Right kidney (tissue), 9 donors: ENCODE results near the gene NCBP2L.
A peak's percentile ranks its signal among the peaks of the same experiment; 100 is the strongest.

Experiments
- DNase-seq: peaks from one replicate; pipeline ENCODE4 v3.0.0-alpha.2; 2016
- long read RNA-seq, 8 donors: transcript quantifications; one replicate each; lab custom pipeline, GENCODE V29; 2026

NCBP2L gene
- long read RNA-seq, donor 1, result 0 reads
- long read RNA-seq, donor 2, result 0 reads
- long read RNA-seq, donor 3, result 0 reads
- long read RNA-seq, donor 4, result 0 reads
- long read RNA-seq, donor 5, result 0 reads
- long read RNA-seq, donor 6, result 0 reads
- long read RNA-seq, donor 7, result 0 reads
- long read RNA-seq, donor 8, result 0 reads

DNA sequence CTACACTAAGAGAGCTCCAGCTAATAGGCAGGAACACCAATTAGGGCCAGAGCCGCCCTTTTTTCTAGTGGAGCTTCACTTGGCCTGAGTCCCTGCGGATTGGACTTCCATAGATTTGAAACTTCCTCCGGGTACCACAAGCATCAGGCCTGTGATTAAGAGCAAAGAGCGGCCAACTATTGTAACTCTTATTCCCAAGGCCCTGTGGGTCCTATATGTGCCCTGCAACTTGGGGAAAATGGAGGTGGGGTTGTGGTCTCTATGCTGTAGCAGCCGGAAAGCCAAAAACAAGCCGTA lies at the start of gene NCBP2L:
Gene NCBP2L (plus strand): TSS at position 198 of the 297 bp plus-strand sequence. CDS start 16,488 bp downstream, outside the sequence.
- no peak for DNase-seq

DNA sequence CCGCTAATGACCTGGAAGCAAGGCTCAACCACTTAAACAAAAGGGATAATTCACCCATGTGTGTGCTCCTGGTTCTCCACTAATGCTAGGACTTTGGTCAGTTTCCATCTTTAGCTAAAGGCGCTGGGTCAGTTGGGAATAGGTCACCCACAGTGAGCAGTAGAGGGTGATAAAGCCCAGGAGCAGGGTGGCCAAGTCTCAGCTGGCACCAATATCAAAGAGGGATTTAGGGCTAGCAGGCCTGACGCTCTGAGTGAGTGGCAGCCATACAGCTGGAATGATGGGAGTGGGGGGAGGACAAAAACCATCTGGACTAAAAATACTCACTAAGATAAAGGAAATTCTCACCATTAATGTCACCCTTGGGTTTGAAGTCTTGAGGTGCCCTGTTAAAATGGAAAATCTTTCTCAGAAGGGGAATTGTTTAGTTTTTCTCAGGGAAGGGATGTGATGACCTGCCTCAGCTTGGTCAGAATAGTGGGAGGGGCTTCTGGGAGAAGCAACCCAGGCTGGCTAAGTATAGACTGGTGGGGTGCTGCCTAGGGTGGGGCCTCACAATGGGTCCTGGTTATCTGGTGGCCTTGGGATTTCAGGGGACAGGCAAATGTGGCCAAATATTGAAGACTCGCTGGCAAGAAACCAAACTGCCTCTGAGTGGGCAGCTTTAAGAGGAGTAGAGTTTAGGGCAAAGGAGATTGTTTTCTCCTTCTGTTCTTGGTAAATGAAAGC lies 49.0 kb upstream of the NCBP2L start:
- DNase-seq, result no peak

GRCh38 chrX:107729558-107730297 lies 47.8 kb upstream of the NCBP2L start:
- no peak for DNase-seq

- DNase-seq, result no peak
Observed at GRCh38 chrX:107730298-107730655, 47.3 kb upstream of the NCBP2L start.

DNA sequence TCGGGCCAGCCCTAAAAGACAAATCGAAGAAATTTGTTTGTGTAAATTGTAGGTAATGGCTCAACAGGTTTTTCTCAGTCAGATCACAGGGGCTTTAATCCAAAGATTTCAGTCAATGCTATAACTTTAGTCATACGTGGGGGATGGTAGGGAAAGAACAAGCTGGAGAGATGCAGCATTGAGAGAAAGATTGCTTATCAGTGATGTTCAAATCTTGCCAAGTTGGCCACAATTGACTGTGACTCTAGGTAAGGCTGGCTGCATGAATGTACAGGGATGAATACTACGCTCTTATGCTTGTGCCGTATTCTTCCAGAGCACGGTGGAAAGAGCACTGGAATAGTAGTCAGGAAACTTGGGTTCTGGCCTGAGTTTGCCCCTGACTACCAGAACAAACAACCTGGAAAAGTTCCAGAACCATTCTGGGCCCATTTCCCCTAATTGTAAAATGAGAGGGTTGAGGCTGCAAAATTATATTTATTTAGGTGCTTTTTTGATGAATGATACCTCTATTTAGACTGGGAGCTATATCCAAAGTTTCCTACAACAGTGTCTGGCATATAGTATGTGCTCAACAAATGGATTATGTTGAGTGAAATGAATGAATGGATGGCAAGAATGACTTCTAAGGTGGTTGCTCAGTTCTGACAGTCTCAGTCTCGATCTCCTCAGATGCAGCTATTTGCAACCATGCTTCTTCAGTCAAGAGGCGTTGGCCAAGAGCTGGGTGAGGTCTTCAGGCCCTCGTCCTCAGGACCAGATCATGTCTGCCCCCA lies 46.4 kb upstream of the NCBP2L start:
- no peak for DNase-seq

- DNase-seq, result peak; percentile 51
Observed at GRCh38 chrX:107731831-107732502, 45.6 kb upstream of the NCBP2L start.

GRCh38 chrX:107733686-107734085 lies 43.8 kb upstream of the NCBP2L start:
- no peak for DNase-seq

GRCh38 chrX:107734646-107735045 lies 42.9 kb upstream of the NCBP2L start:
- DNase-seq, result no peak

- no peak for DNase-seq
Observed at GRCh38 chrX:107736781-107737531, 40.6 kb upstream of the NCBP2L start.

DNA sequence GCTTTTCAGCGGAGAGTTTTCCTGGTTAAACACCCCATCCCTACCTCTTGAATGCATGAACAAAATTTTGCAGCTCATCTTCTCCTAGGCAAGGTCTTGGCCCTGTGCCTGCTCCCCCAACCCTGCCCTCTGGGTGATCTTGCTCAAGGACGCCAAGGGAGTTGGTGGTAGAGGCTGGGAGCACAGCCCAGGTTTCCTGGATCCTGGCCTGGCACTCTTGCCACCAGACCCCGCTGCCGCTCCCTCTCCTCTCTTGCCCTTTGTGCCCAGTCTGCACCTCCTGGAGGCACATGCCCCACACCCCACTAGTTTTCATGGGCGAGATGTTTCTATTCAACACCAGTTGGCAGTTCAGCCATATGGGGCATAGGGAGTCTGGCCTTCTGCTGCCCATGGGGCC lies 39.3 kb upstream of the NCBP2L start:
- no peak for DNase-seq

GRCh38 chrX:107738768-107739167 lies 38.8 kb upstream of the NCBP2L start:
- no peak for DNase-seq

- DNase-seq, result no peak
Observed at GRCh38 chrX:107739541-107739940, 38.0 kb upstream of the NCBP2L start.

- no peak for DNase-seq
Observed at GRCh38 chrX:107741404-107741790, 36.1 kb upstream of the NCBP2L start.

DNA sequence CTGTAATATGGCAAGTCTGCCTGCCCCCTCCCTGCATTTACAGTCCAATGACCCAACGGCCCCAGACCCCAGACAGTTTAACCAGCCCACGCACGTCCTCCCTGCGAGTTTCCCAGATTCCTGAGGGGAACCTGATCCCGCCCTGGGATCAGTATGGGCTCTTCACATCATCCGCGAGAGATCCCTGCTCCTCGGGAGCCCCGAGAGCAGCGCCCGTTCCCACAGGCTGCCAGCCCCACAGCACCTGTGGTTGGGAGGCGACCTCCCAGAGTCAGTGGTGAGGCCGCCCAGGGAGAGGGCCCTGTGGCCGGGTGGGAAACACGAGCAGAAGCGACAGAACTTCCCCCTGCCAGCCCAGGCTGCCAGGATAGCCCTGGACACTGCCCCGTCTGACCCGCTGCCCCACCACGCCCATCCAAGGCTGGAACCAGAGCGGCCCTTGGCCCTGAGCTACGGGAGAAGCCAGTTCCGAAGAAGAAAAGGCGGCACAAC lies 34.8 kb upstream of the NCBP2L start:
- peak; percentile 50 for DNase-seq

GRCh38 chrX:107743995-107744394 lies 33.5 kb upstream of the NCBP2L start:
- no peak for DNase-seq

DNA sequence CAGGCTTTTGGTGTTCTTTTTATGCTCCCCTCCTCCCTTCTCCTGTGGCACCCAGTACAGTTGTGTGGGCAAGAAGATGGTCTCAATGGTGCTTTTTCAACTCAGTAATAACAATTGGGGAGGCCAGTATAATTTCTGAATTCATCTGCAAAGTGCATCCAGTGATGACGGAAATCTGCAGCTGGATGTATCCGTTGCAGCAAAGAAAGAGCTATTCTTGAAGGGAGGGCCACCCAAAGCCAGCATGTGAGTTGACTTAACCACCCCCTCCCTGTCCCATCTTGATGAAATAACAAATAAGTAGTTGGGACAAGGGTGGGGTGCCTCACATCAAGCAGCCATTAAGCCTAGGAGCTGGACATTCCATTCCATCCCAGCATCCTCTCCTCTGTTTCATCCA lies 32.7 kb upstream of the NCBP2L start:
- DNase-seq, result no peak

- DNase-seq, result no peak
Observed at GRCh38 chrX:107747596-107748161, 29.9 kb upstream of the NCBP2L start.

DNA sequence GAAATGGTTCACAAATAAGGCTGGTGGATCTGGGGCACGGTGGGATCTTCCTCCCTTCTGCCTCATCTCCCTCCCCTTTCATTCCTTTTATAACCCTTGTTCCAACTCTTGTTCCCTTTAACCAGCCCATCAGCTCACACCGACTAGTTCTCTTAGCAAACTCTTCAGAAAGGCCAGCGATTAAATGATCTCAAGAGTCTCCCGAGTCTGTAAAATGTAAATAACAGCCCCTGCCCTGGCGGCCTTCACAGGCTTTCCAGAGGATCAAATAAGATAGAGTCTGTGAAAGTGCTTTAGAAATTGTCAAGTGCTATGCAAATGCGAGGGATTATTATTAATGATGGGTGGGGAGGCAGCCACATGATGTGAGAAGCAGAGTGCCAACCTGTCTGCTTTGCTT lies 29.0 kb upstream of the NCBP2L start:
- no peak for DNase-seq

DNA sequence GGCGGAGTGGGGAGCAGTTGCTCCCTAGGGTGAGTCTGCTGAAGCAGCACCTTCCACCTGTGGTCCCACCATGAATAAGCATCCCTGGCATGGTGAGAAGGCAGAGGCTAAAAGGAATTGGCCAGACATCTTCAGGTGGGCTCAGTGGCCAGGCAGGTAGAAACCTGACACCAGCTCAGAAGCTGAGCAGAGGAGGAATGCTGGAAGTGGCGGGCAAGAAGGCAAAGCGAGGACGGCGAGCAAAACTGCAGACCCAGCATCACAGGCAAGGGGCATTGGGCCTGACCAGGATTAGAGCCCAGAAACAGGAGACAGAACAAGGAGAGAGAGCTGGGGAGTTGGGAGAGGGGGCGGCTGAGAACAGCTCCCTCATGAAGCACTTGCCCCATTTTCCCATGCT lies 27.3 kb upstream of the NCBP2L start:
- DNase-seq, result no peak

GRCh38 chrX:107750861-107751445 lies 26.6 kb upstream of the NCBP2L start:
- DNase-seq, result no peak

DNA sequence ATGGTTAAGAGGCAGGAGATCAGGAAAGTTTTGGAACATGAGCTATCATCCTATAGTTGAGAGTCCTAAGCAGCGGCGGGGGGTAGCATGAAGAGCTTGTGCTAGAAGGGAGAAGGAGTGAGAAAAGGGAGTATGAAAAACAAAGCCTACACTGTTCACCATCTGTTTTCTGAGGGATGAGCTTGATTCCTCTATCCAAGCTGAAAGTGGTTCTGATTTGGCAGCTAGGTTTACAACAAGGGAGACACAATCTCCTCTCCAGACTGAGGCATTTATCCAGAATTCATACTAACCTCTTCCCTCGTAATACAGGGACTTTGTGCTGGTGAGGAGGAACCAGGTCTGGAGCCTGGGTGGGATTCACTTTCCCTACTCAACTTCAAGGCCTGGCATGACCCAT lies 25.5 kb upstream of the NCBP2L start:
- DNase-seq, result no peak
